Prostate gland (tissue), 2 donors: ENCODE measurements around the gene MAPK1. TPM values are rescaled to one million over a fixed set of nuclear protein-coding genes. Genes with fewer than 3 reads are reported as not detected.
"Not testable (repeated sequence)": the region's sequence is repeated elsewhere in the genome, so short reads cannot be mapped to it uniquely, and the experiment has no call there.

Source experiments
- DNase-seq: peaks from one replicate; pipeline ENCODE4 v3.0.0-alpha.2; 2019; ENCODE audit warnings: low spot score
- H3K27ac ChIP-seq, 2 donors: fragments of 200-600 bp; sonication (generic); 2 replicates each; pipeline ENCODE4 v1.5.1; 2017 to 2019
- H3K27me3 ChIP-seq: fragments of 200-600 bp; sonication (generic); replicated peaks from 2 replicates; pipeline ENCODE4 v1.5.1; 2019; ENCODE audit not compliant: insufficient read depth
- H3K36me3 ChIP-seq, 2 donors: fragments of 200-600 bp; sonication (generic); 1 replicate in 1 of 2; 2 replicates in 1 of 2; pipeline versions ENCODE4 v1.5.1 to v1.8.1; 2017 to 2019
- H3K4me1 ChIP-seq: fragments of 200-600 bp; sonication (generic); replicated peaks from 2 replicates; pipeline ENCODE4 v1.5.1; 2019
- H3K4me3 ChIP-seq, 2 donors: fragments of 200-600 bp; sonication (generic); 2 replicates each; pipeline ENCODE4 v1.5.1; 2017 to 2019
- H3K9me3 ChIP-seq: fragments of 200-600 bp; sonication (generic); 2 replicates; pipeline ENCODE4 v1.5.1; 2017
- POLR2A ChIP-seq: fragments of 450-650 bp; IDR thresholded peaks from one replicate; pipeline ENCODE4 v1.6.1; 2016; ENCODE audit warnings: antibody characterized with exemption, mild to moderate bottlenecking
- POLR2AphosphoS5 ChIP-seq: sonication (generic); formaldehyde crosslinking; IDR thresholded peaks from one replicate; pipeline ENCODE4 v1.6.1; 2017; ENCODE audit warnings: antibody characterized with exemption
- WGBS: methylation state at CpG from one replicate; pipeline ENCODE4 v1.1.5; 2018; 5-methylcytosine and 5-hydroxymethylcytosine counted together
- intact Hi-C: fragments of 100-400 bp; cut with DNase I; formaldehyde crosslinking; loops from one replicate; pipeline ENCODE4 v1.14.2; 2022
- total RNA-seq, 2 donors: library from RNA; depleted of rRNA; stranded (reverse); fragments of >200 nt; gene quantifications; one replicate each; pipeline ENCODE4 v1.1.0, GENCODE V29; 2016
- TF ChIP-seq, protein P1 (sequence below), 4 experiments: fragments of 200-600 bp in 2 of 4; fragments of 450-650 bp in 2 of 4; sonication (generic) in 2 of 4; IDR thresholded peaks; 1 replicate in 3 of 4; 2 replicates in 1 of 4; pipeline ENCODE4 v1.5.1; 2016 to 2019; ENCODE audit warnings: antibody characterized with exemption in 4 of 4, mild to moderate bottlenecking in 2 of 4, moderate library complexity in 2 of 4

MAPK1 gene
- total RNA-seq, 2 donors from 2014 or later: 89.6 to 92.1 TPM

DNA sequence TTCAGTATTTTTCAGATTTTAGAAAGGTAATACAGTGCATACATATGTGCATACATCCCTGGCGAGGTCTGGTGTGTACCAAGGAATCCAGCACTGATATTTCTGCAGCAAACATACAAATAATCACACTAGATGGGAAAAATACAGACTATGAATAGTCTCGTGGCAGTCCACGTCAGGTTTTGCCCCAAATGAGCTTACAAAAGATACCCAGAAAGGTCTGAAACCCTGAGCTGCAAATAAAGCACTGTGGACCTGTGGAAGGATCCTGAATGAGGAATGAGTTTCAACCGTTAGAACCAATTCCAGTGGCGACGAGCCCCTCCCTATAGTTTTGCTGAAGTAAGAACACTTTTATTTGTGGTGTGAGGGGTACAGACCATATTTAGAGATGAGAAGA lies 24.5 kb downstream of the MAPK1 start:
- intact Hi-C loops: no loop called here
- no peaks in the 10 kb centered on the region for H3K27me3 ChIP-seq
- H3K27ac ChIP-seq: no peak overlapping the region
- DNase-seq: no peak
- H3K9me3 ChIP-seq: no peaks in the 10 kb centered on the region
- no peaks in the 10 kb centered on the region for H3K36me3 ChIP-seq
- WGBS: 80% methylated on average over 6 of the region's 6 CpGs
- H3K4me1 ChIP-seq: no peaks in the 10 kb centered on the region
- TF ChIP-seq POLR2A: no peak
- TF ChIP-seq, protein P1, sequence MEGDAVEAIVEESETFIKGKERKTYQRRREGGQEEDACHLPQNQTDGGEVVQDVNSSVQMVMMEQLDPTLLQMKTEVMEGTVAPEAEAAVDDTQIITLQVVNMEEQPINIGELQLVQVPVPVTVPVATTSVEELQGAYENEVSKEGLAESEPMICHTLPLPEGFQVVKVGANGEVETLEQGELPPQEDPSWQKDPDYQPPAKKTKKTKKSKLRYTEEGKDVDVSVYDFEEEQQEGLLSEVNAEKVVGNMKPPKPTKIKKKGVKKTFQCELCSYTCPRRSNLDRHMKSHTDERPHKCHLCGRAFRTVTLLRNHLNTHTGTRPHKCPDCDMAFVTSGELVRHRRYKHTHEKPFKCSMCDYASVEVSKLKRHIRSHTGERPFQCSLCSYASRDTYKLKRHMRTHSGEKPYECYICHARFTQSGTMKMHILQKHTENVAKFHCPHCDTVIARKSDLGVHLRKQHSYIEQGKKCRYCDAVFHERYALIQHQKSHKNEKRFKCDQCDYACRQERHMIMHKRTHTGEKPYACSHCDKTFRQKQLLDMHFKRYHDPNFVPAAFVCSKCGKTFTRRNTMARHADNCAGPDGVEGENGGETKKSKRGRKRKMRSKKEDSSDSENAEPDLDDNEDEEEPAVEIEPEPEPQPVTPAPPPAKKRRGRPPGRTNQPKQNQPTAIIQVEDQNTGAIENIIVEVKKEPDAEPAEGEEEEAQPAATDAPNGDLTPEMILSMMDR (IDR thresholded peaks at IDR 0.05): no peak
- no peak for TF ChIP-seq POLR2AphosphoS5
- H3K4me3 ChIP-seq: no peak overlapping the region

DNA sequence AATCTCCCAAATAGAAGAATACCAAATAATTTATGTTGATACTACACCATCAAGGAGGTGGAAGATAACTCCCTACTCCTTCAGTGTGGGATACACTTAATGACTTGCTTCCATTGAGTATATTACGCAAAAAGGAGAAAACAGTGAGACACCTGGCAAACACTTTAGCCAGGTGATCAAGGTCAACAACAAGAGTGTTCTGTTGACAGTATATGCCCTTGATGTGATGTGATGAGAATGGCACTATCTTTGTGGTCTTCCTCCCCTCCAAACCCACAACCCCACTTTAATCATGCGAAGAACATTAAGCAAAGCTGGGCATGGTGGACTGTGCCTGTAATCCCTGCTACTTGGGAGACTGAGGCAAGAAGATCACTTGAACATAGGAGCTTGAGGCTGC lies 26.0 kb downstream of the MAPK1 start:
- TF ChIP-seq POLR2A: no peak
- intact Hi-C loops: no loop called here

DNA sequence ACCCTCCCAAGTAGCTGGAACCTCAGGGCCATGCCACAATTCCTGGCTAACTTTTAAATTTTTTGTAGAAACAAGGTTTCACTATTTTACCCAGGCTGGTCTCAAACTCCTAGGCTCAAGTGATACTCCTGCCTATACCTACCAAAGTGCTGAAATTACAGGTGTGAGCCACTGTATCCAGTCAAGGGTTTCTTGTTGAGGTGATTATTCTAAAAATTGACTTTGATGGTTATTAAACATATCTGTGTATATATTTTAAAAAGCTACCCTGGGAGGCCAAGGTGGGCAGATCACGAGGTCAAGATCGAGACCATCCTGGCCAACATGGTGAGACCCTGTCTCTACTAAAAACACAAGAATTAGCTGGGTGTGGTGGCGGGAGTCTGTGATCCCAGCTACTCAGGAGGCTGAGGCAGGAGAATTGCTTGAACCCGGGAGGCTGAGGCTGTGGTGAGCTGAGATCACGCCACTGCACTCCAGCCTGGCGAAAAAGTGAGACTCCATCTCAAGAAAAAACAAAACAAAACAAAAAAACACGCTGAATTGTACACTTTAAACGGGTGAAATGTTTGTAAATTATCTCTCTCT lies 27.1 kb downstream of the MAPK1 start:
- Histone ChIP-seq H3K36me3 (no peaks in the 10 kb centered on the region), H3K27ac (no peak overlapping the region), H3K4me1 (peaks cover 3% of the 10 kb centered on the region), H3K4me3 (no peak overlapping the region), H3K9me3 (no peaks in the 10 kb centered on the region), H3K27me3 (no peaks in the 10 kb centered on the region)
- TF ChIP-seq, protein P1 (IDR thresholded peaks at IDR 0.05): no peak
- no peak for TF ChIP-seq POLR2A
- WGBS: 92% methylated on average over 8 of the region's 8 CpGs
- intact Hi-C loops: no loop called here
- DNase-seq: no peak

More for the DNA sequence above, 26.0 kb downstream of the MAPK1 start:
- Histone ChIP-seq H3K27me3 (no peaks in the 10 kb centered on the region), H3K27ac (no peak overlapping the region), H3K9me3 (no peaks in the 10 kb centered on the region), H3K36me3 (no peaks in the 10 kb centered on the region), H3K4me3 (no peak overlapping the region), H3K4me1 (peaks cover 3% of the 10 kb centered on the region)
- no peak for DNase-seq
- WGBS: 95% methylated on average over 2 of the region's 2 CpGs

DNA sequence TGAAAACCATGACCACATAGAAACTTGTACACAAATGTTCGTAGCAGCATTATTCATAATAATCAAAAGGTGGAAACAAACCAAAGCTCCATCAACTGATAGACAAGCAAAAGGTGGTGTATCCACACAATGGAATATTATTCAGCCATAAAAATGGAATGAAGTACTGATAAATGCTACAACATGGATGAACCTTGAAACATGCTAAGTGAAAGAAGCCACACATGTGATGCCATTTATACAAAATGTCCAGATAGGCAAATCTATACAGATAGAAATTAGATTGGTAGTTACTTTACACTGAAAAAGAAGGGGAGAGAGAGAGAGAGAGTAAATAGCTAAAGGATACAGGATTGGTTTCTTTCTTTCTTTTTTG lies 27.7 kb downstream of the MAPK1 start:
- H3K36me3 ChIP-seq: no peaks in the 10 kb centered on the region
- no peak for TF ChIP-seq POLR2AphosphoS5
- TF ChIP-seq, protein P1 (IDR thresholded peaks at IDR 0.05): no peak
- intact Hi-C loops: loop anchor here (10.0 kb wide), 1 partner anchor 105 kb away; the partner anchor contains the start of gene YPEL1
- H3K9me3 ChIP-seq: no peaks in the 10 kb centered on the region
- H3K4me3 ChIP-seq: no peak overlapping the region
- 97% methylated on average over 1 of the region's 1 CpG for WGBS
- H3K27me3 ChIP-seq: no peaks in the 10 kb centered on the region
- H3K27ac ChIP-seq: no peak overlapping the region
- no peak for DNase-seq
- peaks cover 6% of the 10 kb centered on the region for H3K4me1 ChIP-seq

- not testable (repeated sequence) for H3K27ac ChIP-seq, H3K36me3 ChIP-seq, H3K4me3 ChIP-seq, DNase-seq, H3K4me1 ChIP-seq, H3K27me3 ChIP-seq, H3K9me3 ChIP-seq
- whole genome bisulfite sequencing: 91% methylated on average over 10 of the region's 10 CpGs
- intact Hi-C loops: loop anchor here (10.0 kb wide), 1 partner anchor 104 kb away; the partner anchor contains the start of gene YPEL1
Observed at GRCh38 chr22:21839104-21839764, 28.2 kb downstream of the MAPK1 start.
